ENCODE measurements around the gene GPR3.
A peak's percentile ranks its signal among the peaks of the same experiment; 100 is the strongest.
"Not testable (repeated sequence)": the region's sequence is repeated elsewhere in the genome, so short reads cannot be mapped to it uniquely, and the experiment has no call there.

GPR3 gene

GRCh38 chr1:27400963-27401341, 8.5 kb downstream of the GPR3 start:
- no peak for DNase-seq

- no peak for DNase-seq
Observed at GRCh38 chr1:27402349-27402754, 9.9 kb downstream of the GPR3 start.

GRCh38 chr1:27403065-27403726, 10.8 kb downstream of the GPR3 start:
- DNase-seq = no peak

DNA sequence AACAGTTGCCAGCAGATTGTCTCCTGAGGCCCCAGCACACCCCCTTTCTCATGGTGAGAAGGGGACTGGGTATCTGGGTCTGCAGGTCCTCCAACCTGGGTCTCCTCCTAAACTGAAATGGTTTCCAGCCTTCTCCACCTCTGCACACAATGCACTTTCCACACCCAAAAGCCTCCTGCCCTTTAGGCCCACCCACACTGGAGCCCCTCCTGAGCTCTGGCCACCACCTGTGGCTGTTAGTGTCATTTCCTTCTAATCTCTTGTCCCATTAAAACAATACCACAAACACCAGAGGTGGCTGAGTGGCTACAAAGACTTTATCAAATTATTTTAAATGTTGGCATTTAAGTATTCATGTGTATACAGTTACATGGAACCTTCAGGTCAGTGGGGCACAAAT, 11.5 kb downstream of the GPR3 start:
- no peak for DNase-seq

DNA sequence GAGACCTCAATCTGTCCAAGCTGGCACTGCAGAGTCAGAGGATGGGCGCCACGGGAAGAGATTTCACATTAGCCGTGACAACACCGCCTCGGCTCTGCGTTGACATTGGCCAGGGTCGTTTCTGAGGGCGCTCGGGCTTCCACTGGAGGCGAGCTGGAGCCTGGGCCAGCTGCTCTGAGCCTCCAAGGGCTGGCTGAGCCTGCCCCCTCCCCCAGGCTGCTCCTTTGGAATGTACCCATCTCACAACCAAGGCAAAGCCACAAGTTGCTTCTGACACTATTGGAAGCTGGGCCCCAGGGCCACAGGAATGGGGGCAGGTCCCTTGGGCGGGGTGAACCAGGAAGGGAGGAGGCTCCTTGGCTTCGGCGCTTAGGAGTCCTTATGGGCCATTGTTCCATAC, 12.7 kb downstream of the GPR3 start:
- no peak for DNase-seq

DNA sequence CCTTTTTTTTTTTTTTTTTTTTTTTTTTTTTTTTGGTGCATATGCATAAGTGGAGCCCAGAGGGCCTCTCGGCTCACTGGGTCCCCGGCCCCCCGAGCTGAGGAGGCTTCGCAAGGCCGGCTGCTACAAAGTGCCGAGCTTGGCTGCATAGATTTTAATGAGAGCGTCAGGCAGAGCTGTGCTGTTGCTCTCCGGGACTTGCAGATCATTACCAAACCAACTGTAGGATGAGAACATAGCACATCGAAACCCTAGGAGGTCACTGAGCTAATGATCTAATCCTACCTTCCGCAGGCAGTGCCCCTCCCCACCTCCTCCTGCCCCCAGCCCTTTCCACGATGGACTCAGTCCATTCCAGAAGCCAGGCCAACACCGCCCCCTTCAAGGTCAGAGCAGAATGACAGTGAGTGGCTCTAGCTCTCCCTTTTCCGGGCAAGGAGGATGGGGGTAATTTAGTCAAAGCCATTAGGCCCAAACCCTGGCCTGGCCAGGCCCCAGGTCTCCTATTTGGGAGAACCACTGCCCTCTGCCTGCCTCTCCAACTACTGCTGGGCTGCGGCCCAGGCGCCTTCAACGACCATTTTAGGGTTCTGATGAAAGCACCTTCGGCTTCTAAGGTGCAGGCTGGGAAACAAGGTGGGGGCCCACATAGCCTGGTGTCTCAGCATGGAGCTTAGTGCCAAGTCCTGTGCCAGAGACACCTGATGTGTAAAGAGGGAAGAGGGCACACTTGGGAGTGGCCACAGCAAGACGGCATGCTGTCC, 13.4 kb downstream of the GPR3 start:
- DNase-seq = not testable (repeated sequence)

DNA sequence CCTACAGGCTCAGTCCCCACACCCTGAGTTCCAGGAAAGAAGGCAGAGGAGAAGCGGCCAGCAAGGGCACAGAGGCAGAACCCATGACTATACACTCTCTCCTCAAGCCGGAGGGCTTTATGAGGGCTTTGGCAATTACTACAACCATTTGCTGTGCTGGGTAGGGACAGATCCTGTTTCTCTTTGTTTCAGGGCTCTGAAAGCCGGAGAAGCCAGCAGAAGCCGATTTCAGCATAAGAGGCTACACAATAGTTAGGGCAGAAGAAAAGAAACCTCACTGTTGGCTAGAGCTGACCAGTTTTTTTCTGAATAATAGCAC, 13.9 kb downstream of the GPR3 start:
- DNase-seq = no peak

DNA sequence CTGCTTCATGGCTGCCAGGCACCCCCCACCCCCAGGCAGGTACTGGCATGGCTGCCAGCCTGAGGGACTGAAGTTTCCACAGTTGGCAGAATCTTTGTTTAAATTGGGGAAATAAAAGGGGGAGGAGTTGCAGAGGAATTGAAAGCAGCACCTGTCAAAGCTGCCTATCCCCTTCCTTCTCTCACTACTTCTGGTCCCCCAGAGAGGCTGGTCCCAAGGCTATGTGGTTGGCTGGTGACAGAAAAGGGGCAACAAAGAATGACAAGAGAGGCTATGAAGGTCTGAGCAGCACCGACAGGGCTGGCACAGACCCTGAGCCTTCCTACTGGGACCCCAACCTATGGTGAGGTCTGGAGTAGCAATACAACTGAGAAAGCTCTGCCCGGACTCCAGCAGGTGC, 14.4 kb downstream of the GPR3 start:
- not testable (repeated sequence) for DNase-seq

- no peak for DNase-seq
Observed at GRCh38 chr1:27408151-27408550, 15.7 kb downstream of the GPR3 start.

GRCh38 chr1:27409669-27410068, 17.2 kb downstream of the GPR3 start:
- no peak for DNase-seq

DNA sequence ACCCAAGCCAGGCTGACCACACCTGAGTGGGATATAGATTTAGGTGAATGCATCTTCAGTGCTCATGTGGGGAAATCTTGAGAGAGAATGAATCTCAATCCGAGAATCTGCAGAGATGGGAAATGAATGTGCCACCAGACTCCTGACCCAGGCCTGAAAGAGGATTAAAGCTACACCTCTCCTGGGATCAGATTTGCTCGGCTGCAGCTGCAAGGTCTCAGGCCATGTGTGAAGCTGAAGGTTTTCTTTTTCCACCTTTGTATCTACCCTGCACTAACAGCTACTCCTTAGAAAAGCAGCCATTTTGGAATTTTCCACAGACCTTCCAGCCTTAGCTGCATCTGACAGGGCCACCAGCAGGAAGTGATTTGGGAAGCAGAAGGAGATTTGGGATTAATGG, 18.3 kb downstream of the GPR3 start:
- DNase-seq = no peak

DNA sequence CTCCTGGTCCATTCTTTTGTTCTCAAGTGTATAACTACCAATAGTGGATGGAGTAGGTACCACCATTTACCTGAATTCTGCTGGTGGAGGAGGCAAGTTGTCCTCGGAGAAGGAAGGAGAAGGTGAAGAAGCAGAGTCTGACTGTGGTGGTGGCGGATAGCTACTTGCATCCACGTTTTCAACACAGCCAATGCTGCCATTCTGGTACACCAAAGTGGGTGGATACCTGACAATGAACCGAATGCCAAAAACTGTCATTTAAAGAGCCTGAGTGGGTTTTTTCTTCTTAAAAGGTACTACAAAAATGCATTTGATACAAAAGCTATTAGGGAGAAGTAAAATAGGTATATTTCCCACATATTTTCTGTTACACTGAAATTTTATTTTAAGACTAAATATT, 20.1 kb downstream of the GPR3 start:
- DNase-seq = no peak

DNA sequence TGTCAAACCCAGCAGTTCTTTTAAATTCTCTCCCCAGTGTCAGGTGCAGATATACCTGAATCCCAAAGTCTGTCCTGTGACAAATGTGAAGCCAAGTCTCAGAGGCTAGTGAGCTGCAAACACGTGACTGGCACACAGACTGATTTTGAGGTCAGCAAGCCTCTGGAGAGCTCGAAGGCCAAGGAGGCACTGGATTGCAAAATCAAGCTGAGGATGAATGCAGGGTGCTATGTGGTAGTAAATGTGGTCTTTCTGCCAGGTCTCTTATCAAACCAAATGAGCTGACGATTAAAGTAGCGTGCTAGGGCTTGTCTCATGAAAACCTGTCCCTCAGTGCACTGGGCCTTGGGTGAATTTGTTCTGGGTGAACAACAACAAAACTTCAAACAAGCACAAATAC, 20.6 kb downstream of the GPR3 start:
- no peak for DNase-seq

- no peak for DNase-seq
Observed at GRCh38 chr1:27414091-27414490, 21.7 kb downstream of the GPR3 start.

DNA sequence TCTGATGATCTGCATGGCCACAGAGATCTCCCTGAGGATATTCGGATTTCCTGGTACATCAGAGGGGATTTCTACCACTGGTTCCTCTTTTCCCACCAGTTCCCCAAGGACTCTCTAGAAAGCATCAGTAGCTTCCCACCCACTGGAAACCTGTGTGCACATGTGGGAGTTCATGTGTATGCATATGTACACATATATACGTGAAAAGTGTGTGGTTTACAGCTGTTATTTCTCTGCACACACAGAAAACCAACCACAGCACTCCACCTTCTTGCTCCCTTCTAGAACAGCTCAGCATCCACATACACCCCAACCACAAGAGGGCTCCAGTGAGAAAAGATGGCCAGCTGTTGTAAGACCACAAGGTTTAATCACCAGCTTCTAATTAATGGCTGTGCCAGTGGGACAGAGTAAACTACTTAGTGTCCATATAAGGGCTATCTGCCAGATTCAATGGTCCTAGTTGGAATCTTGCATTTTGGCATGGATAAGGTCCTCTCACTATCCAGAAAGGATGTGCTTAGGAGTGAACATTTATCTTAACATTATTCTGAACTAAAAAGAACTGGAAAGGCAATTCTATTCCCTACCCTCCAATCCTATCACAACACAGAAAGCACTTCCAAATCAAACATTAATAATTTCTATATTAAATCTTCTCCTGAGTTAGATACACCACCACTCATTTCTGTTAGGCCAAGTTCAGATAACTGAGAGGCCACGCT, 24.1 kb downstream of the GPR3 start:
- DNase-seq = peak; percentile 43

GRCh38 chr1:27417713-27418112, 25.3 kb downstream of the GPR3 start:
- no peak for DNase-seq

DNA sequence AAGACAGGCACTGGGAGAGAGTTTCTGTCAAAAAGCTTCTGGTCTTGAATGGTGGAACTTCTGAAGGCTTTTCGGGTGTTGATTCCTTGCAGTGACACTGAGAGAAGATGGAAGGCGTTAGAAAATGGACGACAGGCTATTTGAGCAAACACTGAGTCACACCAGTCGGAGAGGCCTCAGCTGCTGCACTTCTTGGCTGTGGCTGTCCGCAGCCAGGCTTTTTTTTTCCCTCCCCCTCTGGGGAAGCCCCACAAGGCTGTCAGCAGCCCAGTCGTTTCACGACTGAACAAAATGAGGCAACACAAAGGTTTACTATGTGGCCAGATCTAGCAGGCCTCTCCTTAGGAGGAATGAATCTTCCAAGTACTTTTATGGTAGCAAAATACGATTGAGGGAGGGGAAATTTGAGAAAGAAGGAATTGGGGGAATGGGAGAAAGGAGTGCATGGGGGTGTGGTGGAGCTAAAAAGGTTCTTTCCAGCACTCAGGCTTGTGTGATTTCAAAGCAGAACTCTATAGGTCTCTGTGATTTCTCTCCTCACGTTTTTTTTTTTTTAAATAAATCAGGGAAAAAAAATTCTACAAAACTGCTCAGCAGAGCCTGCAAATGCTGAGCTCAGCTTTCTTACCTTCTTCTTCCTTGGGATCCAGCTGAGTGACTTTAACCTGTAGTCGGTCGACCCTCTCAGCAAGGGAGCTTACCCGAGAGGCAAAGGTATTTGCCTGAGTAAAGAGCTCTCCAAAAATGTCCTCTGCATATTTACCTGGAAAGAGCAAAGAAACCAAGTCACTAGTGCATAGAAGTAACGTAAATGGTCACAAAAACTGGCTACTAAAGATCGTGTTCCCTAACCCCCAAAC, 26.1 kb downstream of the GPR3 start:
- no peak for DNase-seq

DNA sequence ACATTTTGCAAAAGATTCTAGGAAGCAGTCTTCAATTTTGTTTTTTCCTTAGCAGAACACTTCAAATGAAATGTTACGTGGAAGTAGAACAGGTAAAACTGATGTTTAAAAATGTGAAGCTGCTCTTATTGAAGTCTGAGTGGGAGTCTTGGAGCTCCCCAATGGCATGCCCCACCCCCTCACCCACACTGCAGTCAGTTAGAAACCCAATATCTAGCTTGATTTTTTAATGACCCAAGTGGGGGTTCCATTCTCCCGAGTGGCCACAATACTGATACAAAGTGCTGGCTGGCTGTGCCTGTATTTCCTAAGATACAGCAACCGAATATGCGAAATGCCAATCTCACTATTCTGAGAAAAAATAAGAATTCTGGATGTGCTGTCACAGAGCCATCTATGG, 31.3 kb downstream of the GPR3 start:
- DNase-seq = no peak

- DNase-seq = no peak
Observed at GRCh38 chr1:27427329-27427728, 34.9 kb downstream of the GPR3 start.

- no peak for DNase-seq
Observed at GRCh38 chr1:27427816-27428315, 35.4 kb downstream of the GPR3 start.

GRCh38 chr1:27428316-27429028, 36.0 kb downstream of the GPR3 start:
- peak; percentile 11 for DNase-seq

- no peak for DNase-seq
Observed at GRCh38 chr1:27429029-27429425, 36.6 kb downstream of the GPR3 start.
